DMS 273 treated with DMSO at 0.1 percent for 48 hours (cell line): ENCODE results near the gene COL20A1.
"Not testable (repeated sequence)": the region's sequence is repeated elsewhere in the genome, so short reads cannot be mapped to it uniquely, and the experiment has no call there.

Experiments
- DNase-seq: peaks from one replicate; lab custom pipeline; 2025; lab: John Stamatoyannopoulos, UW

COL20A1 gene

DNA sequence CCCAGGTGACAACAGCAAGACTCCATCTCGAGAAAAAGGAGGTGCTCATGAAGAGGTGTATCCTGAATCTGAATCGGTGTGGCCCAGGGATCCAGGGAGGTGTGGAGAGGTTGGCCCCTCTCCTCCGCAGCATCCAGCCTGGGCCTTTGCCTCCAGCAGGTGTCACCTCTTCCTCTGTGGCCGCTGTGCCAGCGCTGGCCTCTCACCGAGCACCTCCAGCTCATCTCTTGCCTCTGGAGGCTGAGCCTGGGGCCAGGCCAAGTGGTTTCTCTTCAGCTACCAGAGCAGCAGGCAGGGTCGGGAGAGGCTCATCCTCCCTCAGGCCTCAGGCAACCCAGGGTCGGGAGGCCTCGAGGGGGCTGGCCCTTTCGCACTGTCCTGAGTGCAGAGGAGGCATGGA is 1.2 kb upstream of the COL20A1 start:
- no peak for DNase-seq

DNA sequence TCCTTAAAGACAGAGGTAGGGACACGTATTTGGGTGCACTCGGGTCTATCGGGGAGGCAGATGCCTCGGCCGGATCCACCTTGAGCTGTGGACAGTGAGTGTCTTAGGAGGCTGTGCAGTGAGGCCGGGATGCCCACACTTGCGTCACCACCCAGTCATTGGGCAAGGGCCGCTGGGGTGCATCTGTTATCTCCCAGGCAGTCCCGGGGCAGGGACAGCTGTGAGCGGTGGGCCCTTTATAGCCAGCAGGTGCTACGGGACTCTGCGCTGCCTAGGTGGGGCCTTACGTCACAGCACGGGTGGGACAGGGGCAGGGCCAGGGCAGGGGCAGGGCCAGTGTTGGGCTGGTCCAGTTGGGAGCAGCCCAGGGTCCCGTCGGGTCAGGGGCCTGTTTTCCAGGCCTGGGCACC is 689 bp upstream of the COL20A1 start:
- no peak for DNase-seq

DNA sequence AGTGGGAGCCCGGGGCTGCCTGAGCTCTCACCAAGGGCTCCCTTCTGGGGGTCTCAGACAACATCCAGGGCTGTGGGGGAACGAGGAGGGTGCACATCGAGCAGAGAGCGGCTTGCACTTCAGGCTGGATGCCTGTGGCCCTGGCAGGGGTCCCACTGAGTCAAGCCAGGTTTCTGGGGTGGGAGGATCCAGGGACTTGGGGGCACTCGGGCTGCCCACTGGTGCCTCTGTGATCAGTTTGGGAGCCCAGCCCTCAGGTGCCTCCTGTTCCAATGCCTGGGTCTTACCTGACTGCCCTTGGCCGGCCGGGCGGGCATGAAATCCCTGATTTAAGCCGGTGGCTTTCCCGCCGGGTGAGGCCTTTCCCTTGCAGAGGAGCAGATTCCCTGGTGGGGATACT is 470 bp downstream of the COL20A1 start:
- no peak for DNase-seq

DNA sequence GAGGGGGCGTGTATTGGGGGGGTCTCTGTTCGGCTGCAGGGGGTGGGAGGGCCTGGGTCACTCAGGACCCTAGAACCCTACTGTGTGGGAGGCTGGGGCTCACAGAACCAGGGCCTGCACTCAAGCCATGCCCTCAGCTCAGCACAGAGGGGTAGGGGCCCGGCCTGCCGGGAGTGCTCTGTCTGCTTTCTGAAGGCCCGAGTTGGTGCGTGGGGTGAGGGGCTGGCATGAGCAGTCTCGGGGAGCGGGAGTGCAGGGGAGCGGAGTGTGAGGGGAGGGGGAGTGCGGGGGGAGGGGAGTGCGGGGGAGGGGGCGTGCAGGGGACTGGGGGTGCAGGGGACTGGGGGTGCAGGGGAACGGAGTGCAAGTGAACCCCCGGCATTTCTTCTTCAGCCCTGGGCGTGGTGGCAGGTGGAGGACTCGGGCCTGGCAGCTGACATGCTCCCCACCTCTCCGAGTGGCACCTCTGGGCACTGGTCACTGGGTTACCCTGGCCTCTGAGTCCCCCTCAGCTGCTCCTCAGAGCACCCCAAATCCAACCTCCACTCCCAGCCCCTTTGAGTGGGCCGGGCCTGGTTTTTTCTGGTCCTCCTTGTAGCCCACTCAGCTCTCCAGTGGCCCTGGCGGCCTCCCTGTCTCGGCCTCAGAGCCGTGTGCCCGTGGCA is 1.0 kb downstream of the COL20A1 start:
- DNase-seq: no peak

DNA sequence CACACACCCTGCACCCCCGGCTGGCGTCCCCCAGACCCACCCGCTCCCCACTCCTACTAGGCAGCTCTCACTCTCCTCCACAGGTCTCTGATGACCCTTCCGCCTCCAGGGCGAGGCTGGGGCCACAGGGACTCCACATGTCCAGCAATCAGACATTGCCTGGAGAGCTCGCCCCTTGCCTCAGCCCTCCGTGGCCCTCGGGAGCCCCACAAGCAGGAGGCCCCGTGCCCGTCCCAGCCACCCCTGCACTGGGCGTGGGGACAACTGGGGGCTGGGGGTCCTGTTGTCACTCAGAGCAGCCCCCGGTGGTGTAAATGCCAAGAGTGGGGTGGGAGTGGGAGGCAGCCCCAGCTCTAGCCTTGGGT is 1.5 kb downstream of the COL20A1 start:
- no peak for DNase-seq

DNA sequence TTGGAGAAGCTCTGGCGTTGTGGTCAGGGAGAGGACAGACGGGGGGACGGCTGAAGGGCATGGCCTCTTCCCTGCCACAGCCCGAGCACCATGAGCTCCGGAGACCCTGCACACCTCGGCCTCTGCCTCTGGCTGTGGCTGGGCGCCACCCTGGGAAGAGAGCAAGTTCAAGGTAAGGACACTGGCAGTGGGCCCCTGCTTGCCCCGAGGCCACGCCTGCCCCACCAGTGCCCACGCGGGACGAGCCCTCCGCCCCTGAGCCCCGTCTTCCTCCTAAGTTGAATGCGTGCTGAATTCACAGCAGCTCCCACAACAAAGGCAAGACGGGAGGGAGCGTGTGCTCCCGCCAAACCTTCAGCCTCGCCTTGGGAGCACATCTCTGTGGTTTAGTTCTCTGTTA is 2.0 kb downstream of the COL20A1 start:
- DNase-seq: no peak

DNA sequence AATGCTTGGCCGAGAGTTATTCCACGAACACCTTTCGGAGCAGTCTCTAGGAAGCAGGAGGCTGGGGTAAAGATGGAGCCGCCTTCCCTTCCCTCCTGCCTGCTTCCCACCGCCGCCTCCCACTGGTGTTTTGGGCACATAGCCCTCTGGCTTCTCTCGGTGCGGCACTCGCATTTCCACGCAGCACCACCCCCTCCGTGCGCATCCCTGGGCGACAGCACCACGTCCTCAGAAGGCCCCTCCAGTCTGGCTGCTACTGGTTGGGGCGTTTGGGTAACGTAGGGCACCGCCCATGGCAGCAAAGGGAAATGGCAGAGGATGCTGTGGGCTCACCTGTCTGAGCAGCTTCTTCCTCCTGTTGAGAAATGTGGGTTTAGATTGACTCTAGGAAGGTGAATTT is 2.4 kb downstream of the COL20A1 start:
- no peak for DNase-seq

DNA sequence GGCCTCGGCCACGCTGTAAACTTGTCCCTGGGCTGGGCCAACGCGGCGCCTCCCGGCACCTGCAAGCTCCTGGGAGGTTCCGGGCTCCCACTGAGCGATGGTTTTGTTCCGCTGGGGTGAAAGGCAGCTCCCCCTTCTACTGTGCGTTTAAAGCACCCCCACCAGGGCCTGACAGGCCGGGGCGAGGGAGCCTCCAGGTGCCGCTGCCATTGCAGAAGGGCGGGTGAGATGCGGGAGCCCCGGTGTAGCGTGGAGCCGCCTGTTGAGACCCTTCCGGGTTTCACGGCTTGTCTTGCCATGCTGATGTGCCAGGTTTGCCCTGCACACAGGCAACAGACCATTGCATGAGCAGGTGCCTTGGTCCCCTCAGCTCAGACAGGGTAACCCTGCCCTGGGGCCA is 2.9 kb downstream of the COL20A1 start:
- DNase-seq: no peak

DNA sequence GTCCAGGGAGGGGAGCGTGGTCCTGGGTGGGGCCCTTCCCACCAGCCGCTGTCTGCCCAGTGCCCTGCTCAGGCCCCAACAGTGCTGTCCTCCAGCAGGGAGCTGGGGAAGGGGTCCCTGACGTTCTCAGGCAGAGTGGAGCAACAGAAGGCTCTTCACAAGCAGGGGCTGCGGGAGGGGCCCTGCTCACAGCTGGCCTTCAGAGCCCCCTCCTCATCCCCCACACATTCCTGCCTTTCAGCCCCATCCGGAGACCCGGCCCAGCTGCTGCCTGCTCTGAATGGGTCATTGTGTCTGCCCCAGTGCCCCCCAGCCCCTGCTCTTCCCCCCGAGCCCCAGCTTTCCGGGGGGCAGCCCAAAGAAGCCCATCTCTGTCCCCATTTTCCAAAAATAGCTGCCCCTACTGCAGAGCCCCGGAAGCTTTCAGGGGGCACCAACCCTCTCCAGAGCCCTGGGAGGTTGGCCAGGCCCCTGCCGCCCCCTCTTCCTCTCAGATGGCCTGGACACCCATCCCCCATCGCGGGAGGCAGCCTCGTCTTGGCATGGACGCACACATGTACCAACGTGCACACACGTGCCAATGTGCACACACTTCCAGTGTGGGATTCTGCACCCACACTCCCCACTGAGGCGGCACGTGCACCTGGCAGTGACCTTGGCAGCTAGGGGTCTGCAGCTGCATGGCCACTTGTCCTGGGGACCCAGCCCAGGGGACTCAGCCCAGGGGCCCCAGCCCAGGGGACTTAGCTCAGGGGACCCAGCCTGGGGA is 3.7 kb downstream of the COL20A1 start:
- no peak for DNase-seq

DNA sequence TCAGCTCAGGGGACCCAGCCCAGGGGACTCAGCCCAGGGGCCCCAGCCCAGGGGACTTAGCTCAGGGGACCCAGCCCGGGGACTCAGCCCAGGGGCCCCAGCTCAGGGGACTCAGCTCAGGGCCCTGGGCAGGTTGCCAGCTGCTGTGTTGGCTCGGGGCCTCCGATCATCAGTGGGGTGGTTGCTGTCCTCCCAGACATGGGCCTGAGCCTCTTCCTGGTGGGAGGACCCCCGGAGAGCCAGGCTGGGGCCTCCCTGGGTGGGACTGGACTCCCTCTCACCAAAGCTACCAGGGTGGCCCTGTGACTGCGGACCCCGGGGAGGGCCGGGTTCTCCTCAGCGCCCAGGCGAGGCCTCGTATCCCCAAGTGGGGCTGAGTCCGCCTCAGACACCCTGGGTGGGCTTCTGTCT is 4.4 kb downstream of the COL20A1 start:
- no peak for DNase-seq

DNA sequence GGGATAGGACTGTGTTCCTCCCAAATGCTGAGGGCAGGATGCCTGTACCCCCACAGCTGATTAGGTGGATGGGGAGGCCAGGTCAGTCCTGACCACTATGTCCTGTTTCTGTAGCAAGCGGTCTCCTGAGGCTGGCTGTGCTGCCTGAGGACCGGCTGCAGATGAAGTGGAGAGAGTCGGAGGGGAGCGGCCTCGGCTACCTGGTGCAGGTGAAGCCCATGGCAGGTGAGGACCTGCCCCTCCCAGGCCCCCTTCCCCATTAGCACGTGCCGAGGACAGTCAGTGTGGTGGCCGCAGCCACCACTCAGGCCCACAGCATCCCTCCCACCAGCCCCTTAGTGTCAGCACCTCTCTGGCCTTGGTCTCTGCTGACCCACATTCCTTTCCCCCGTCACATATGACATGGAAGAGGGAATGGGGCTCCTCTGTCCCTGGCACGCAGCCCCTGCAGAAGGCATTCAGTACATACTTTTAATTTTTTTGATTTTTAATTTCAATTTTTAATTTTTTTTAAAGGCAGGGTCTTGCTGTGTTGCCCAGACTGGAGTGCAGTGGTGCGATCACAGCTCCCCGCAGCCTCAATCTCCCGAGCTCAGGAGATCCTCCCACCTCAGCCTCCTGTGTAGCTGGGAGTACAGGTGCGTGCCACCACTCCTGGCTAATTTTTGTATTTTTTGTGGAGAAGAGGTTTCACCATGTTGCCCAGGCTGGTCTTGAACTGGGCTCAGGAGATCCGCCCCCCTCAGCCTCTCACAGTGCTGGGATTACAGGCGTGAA is 5.0 kb downstream of the COL20A1 start:
- DNase-seq: no peak

DNA sequence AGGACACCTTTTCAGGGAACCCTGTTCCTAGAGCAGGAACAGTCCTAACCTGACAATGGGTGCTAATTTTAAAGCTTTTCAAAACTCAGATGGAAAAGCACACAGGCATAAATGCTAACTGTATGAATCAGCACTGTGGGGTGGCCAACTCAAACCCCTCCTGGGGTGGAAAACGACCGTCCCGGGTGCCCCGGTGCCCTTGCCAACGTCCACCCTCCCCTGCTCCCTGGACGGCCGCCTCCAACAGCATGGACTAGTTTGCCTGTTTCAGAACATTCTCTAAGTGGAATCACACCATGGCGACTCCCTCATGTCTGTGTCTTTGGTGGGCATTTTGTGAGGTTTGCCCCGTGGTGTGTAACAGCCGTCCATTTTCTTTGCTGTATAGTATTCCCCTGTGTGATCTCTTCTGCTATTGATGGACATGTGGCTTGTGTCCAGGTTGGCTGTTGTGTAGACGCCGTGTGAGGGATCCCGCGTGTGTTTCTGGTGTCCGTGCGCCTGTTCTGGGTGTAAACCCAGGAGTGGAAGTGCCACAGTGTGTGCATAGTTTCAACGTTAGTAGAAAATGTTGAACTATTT is 5.8 kb downstream of the COL20A1 start:
- DNase-seq: no peak

DNA sequence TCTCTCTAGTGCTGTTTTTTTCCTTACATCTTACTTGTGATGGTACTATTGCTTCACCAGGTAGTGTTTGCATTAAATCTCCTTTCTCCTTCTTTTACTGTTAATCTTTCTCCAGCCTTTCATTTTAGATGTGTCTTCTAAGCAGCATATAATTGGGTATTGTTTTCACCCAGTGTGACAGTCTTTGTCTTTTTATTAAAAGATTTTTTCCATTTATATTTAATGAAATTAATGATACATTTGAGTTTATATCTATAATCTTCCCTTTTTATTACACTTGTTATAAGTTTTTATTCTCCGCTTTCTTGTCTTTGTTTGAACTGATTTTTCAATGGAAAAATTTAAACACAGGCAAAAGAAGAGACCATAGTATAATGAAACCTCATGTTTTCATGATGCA is 8.7 kb downstream of the COL20A1 start:
- DNase-seq: no peak

DNA sequence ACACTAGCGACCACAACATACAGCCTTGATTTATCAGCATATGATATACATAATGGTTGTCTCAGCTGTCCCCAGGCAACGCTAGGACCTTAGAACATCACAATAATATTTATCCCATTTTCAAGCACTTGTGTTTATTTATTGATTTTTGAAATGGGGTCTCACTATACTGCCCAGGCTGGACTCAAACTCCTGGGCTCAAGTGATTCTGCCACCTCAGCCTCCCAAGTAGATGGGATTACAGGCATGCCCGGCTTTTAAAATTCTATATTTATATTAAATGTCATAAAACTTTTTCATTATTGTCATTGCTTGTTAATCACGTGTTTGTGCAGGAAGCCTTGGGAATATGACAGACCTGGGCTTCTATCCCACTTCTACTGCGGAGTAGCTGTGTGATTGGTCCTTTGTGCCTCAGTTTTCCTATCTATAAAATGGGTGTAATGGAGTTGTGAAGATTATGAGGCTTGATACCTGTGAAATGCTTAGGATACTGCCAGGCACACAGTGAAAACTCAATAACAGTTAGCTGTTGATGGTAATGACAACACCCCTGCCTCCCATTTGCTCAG is 10.2 kb downstream of the COL20A1 start:
- no peak for DNase-seq

DNA sequence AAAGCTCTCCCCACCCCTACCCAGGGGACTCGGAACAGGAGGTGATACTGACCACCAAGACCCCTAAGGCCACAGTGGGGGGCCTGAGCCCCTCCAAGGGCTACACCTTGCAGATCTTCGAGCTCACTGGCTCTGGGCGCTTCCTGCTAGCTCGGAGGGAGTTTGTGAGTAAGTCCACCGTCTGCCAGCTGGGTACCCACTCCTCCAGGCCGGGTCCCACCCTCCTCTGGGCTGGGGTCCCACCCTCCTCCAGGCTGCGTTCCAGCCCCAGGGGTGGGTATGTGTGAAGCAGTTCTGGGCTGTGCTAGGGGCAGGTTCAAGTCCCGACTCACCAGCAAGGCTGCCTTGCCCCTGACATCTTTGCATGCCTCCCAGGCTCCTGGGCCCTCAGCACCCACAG is 12.4 kb downstream of the COL20A1 start:
- no peak for DNase-seq

DNA sequence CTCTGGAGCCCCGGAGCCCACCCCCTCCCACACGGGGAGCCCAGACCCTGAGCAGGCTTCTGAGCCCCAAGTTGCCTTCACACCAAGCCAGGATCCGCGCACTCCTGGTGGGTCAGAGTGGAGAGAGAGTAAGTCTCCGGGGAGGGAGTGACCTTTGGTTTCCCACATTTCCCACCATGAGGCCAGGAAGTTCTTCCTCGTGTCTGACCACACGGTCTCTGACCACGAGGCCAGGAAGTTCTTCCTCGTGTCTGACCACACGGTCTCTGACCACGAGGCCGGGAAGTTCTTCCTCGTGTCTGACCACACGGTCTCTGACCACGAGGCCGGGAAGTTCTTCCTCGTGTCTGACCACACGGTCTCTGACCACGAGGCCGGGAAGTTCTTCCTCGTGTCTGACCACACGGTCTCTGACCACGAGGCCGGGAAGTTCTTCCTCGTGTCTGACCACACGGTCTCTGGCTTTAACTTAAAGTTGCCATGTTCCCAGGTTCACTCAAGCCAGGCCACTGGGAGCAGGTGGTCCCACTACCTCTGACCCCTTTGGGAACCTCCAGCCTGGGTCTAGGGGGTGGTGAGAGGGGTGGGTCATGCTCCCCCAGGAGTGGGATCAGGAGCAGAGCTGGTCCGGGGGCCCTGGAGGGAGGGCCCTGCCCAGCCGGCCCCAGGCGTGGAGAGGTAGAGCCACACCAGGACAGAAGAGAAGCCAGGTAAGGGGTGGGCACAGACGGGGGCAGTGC is 13.1 kb downstream of the COL20A1 start:
- not testable (repeated sequence) for DNase-seq

DNA sequence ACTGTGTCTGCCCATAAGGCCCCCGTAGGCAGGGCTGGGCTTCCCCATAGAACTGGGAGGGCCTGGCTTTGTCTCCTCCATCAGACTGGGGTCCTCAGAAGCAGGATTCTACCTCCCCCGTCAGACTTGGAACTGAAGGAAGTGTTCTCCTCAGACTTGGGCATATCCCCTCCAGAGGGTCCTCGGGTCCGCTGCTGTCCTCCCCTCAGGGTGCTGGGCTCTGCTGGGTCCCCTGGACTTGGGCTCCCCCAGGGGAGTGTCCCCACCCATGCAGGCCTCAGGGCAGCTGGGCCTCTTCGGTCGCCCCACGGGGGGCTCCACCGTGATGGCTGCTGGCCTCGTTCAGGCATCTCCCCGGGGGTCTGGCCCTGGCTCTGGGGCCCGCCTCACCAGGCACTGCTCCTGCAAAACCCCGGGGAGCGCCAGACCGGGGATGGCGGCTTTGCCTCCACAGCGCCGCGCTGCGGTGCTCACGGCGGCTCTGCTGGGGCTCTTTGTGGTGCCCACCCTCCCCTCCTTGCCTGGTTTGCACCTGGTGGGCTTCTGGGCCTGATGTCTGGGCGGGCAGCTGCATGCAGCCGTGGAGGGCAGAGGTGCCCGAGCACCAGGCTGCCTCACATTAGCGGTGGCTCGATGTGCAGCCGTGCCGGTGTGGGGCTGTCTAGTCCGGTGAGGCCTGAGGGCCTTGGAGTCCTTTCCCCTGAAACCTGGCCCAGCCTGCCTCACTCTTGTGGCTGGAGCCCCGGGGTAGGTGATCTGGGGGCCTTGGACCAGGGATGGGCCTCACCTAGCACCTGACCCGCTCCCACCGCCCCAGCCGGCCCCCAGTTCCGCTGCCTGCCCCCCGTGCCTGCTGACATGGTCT is 13.9 kb downstream of the COL20A1 start:
- no peak for DNase-seq

DNA sequence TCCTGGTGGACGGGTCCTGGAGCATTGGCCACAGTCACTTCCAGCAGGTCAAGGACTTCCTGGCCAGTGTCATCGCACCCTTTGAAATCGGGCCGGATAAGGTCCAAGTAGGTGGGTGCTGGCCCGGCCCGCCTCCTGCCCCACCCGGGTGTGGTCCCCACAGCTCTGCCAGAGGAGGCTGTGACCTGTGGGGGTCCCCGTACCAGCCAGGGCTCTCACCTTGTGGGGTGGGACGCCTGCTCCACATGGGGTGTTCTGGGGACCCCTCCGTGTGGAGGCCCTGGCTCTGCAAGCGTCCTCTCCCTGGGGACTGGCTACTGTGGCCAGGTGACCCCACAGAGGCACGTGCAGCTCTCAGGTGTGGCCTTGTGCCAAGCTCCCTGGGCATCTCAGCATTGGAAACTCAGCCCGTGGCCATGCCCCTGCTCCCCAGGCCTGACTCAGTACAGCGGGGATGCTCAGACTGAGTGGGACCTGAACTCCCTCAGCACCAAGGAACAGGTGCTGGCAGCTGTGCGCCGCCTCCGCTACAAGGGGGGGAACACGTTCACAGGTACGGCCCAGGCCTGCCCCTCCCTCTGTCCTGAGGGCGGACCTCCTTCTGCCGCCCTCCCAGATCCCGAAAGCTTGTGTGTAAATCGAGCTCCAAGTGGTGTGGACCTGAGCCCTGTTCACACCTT is 14.7 kb downstream of the COL20A1 start:
- DNase-seq: no peak

DNA sequence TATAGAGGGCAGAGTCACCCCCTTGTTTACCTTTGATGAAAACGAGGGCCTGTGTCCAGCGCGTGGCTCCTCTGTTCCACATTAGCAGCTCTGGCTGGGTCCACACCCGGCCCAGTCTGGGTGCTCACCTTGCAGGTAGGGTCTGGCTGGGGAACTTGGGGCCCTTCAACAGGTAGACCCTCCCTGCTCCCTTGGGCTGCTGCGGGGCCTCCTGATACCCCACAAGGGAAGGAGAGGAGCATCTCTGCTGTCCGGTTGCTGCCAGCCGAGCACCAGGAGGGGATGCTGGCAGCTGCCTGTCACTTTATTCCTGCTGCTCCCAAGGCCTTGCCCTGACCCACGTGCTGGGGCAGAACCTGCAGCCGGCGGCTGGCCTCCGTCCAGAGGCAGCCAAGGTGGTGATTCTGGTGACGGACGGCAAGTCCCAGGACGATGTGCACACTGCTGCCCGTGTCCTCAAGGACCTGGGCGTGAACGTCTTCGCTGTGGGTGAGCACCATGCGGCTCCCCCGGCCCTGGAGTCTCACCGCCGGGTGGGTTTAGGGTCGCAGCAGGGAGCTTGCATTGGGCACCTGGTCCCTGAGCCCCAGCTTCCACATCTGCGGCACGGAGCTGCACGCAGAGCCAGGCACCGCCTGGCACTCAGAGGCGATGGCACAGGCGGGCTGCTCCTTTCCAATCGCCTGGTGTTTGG is 15.4 kb downstream of the COL20A1 start:
- no peak for DNase-seq
